Left renal pelvis (tissue), 4 donors: ENCODE measurements around the gene MYH9. TPM values are rescaled to one million over a fixed set of nuclear protein-coding genes. Genes with fewer than 3 reads are reported as not detected.
"Not testable (repeated sequence)": the region's sequence is repeated elsewhere in the genome, so short reads cannot be mapped to it uniquely, and the experiment has no call there.

Experiments
- DNase-seq, 4 donors: peaks; one replicate each; pipeline ENCODE4 v3.0.0-alpha.2; 2013; ENCODE audit warnings: low read depth in 4 of 4, low spot score in 3 of 4
- polyA plus RNA-seq, 4 donors: library from polyadenylated mRNA; unstranded; fragments of 120-200 nt; gene quantifications; one replicate each; pipeline ENCODE4 v1.2.1, GENCODE V29; 2013; ENCODE audit not compliant: insufficient read length in 4 of 4

MYH9 gene
- 100 to 1,000 TPM; 131 to 293 (median 286) TPM for polyA plus RNA-seq

DNA sequence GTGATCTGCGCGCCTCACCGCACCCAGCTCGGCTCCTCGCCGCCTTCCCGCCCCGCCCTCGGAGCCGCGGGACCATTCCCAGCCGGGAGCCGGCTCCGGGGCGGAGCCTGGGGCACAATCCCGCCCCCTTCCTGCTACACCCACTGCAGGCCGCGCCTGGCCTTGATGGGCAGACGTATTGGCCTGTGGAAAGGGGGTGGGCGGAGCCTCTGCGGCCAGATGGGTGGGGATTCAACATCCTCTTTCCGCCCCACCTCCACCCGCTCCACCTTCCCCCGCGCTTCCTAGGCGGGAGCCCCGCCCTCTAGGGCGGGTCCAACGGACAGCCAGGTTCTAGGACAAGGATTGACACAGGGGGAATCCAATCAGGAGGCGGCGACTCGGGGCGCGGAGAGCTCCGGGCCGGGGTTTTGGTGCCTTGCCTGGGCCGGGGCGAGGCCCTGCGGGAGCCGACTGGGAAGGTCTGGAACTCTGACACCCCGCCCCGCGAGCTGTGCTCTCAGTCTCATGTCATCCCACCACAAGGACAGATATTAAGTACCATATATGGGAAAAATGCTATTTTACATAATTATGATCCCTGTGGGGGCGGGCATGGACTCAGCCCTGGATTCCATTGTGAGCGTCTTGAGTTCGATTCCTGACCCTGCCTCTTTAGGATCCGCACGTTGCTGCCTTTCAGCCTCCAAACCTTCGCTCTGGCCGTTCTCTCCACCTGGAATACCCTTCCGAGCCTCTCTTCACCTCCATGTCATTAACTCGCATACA is at the start of gene MYH9:
Gene MYH9 (minus strand): TSS at position 9 of the 768 bp plus-strand sequence. CDS start 38,731 bp downstream, outside the sequence.
- DNase-seq, result peak; percentile 99 to 100 (median 100)

DNA sequence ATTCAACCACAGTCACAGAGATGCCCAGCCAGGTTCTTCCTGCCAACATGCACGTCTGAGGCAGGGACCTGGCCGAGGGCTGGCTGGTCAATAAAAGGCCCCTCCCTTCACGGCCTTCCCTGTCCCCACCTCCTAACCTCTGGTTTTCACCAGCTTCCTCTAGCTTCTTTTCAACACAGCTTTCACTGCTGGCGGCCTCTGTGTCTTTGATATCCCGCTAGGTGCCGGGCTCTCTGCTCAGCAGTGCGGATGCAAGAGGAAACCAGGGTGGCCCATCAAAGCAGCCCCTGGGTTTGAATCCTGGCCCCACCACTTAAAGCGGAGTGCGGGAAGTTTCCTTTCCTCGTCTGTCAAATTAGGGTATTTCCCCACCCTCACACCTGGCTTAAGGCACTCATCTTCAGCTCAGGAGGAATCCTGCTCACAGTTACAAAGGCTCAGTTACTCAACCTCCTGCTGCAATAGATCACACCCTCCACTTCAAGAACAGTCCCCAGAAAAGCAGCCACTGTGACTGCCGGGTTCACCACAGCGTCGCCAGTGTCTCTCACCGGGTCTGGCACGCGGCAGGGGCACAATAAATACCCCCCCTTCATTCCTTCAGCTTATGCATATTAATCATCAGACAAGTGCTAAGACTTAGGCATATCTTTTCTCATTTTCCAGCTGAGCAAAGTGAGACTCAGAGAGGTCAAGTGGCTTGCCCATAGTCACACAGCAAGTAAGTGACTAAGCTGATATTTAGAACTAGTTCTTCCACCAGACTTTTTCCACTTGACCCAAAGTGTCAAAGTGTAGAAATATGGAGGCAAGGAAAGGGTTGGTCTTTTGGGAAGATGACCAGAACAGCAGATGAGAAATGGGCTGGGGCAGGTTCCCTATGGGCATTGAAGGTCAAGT is 48.0 kb upstream of the MYH9 start:
- DNase-seq, result no peak

GRCh38 chr22:36433318-36434231 is 45.8 kb upstream of the MYH9 start:
- DNase-seq, result no peak

DNA sequence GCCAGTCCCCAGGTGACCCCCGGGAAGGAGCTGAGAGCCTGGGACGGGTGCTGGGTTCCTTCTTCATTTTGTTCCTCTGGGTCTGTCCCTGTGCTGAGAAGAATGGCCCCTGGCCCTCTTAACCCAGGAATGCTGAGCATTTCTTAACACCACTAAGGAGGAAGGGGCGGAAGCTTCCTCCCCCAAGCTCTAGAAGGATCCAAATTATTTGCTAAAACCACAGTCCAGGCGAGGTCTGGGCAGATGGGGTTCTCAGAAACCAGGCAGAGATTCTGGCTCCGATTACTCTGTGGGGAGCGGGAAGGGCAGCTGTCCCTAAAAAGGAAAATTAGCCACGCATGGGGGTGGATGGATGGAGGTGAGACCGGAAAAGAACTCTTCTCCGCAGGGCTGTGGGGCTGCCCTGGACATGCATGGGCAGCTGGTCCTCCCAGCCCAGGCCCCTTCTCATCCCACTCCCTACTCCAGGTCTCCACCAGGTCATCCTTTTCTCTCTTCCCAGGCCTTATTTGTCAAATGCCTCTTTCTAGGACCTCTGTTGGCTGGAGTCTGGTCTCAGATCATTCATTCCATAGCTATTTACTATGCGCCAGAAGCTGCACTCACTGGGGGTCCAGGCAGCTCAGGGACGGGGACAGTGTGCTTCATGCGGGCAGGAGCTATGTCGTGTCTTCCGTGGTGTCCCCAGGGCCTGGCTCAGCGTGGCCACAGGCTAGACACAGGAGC is 45.0 kb upstream of the MYH9 start:
- no peak for DNase-seq

- no peak for DNase-seq
Observed at GRCh38 chr22:36431977-36432376, 44.2 kb upstream of the MYH9 start.

GRCh38 chr22:36430863-36431262 is 43.1 kb upstream of the MYH9 start:
- DNase-seq, result no peak

DNA sequence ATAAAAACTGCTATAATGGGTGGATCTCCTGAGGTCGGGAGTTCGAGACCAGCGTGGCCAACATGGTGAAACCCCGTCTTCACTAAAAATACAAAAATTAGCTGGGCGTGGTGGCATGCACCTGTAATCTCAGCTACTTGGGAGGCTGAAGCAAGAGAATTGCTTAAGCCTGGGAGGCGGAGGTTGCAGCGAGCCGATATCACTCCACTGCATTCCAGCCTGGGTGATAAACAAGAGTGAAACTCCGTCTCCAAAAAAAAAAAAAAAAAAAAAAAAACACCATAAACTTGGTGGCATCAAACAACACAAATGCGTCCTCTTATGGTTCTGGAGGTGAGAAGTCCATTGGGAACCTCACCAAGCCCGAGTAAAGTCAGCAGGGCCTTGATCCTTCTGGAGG is 40.2 kb upstream of the MYH9 start:
- DNase-seq, result not testable (repeated sequence)

- DNase-seq, result peak in 2 of 4 donors; percentile 60 to 73
Observed at GRCh38 chr22:36425977-36426523, 38.3 kb upstream of the MYH9 start.

DNA sequence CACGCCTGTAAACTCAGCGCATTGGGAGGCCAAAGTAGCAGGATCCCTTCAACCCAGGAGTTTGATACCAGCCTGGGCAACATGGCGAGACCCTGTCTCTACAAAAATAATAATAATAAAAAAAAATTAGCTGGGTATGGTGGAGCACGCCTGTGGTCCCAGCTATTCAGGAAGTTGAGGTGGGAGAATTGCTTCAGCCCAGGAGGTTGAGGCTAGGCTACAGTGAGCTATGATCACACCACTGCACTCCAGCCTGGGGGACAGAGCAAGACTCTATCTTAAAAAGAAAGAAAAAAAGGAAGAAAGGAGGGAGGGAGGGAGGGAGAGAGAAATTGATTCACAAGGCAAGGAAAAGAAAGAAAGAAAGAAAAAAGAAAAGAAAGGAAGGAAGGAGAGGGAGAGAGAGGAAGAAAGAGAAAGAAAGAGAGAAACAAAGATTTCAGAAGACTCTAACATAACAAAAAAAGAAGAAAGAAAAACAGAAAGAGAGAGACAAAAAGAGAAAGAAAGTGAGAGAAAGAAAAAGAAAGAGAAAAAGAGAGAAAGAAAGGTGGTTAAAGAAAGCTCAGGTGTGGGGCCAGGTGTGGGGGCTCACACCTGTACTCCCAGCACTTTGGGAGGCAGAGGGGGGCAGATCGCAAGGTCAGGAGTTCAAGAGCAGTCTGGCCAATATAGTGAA is 37.3 kb upstream of the MYH9 start:
- no peak for DNase-seq

DNA sequence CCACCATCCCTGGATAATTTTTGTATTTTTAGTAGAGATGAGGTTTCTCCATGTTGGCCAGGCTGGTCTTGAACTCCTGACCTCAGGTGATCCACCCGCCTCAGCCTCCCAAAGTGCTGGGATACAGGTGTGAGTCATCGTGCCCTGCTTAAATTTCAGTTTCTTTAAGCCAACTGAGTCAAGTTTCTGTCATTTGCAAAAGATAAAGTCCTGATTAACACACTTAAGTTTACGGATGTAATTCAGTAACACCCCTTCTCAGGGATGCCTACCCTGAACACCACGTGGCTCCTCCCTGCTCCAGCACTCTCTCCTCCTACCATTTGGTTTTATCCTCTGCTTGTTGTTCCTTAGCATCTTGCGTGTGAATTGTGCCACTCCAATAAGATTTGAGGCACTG is 36.7 kb upstream of the MYH9 start:
- not testable (repeated sequence) for DNase-seq

DNA sequence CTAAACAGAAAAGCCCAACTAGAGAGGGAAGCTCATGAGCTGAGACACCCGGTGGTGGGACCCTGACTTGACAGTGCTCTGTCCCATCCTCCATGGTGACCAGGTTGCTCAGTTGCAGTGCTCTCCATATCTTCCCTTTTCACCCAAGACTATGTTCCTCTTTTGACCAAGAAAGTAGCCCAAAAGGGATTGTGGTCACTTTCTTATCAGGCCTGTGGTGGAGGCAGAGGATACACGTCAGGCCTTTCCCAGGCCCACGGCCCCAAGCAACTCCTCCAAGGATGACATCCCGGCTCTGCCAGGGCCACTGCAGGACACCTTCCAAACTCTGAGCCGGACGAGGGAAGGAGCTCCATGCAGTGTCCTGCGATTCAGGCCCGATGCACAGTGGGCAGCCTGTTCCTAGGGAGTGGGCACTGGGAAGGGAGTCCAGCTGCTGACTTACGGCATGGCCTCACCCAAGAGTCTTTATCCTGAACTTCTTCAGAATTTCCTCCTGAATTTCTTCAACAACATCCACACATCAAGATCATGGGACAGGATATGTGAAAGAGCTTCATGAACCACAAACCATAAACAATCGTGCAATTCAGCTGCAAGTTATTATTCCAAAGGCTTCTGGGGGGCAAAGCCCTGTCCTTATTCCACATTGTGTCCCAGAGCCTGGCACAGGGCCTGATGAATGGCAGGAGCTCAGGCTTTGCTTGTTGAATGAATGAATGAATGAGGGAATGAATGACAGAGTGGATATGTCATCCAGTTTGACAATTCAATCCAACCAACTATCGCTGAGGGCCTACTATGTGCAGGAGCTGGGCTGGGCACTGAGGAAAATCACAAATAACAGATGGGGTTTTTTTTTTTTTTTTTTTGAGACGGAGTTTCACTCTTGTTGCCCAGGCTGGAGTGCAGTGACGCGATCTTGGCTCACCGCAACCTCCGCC is 36.0 kb upstream of the MYH9 start:
- DNase-seq, result no peak

GRCh38 chr22:36422287-36423014 is 34.7 kb upstream of the MYH9 start:
- DNase-seq, result no peak

GRCh38 chr22:36419912-36420882 is 32.4 kb upstream of the MYH9 start:
- no peak for DNase-seq

GRCh38 chr22:36419177-36419911 is 31.6 kb upstream of the MYH9 start:
- peak in 2 of 4 donors; percentile 54 to 66 for DNase-seq

DNA sequence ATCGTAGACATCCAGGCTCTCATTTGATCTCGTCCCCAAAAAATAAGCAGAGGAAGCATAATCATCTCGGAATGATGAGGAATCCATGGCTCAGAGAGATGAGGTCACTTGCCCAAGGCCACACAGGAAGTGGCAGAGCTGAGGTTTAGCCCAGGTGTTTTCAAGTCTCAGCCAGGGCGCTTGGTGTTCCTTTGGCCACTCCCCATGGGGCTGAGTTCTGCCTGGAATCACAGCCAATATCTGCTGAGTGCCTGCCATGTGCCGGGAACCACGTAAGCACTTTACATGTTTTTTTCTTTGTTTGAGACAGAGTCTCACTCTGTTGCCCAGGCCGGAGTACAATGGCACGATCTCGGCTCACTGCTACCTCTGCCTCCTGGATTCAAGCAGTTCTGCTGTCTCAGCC is 29.5 kb upstream of the MYH9 start:
- DNase-seq, result no peak
